Small intestine (tissue), 7 donors: ENCODE measurements around the gene ARHGAP30. TPM values are rescaled to one million over a fixed set of nuclear protein-coding genes. Genes with fewer than 3 reads are reported as not detected.

Source experiments
- DNase-seq, 2 donors: peaks; one replicate each; pipeline versions ENCODE4 v3.0.0 to v3.0.0-alpha.2; 2013
- FAIRE-seq: peaks from 2 replicates; lab custom pipeline; 2012; peaks lifted over from hg19 to GRCh38; lab: Jason Lieb, UNC
- H3K27ac ChIP-seq, 3 donors: one replicate each; pipeline ENCODE4 v1.5.1; 2013; ENCODE audit warnings: low read length in 2 of 3, mild to moderate bottlenecking in 2 of 3, control low read depth in 1 of 3, inconsistent platforms in 1 of 3, low read depth in 1 of 3, moderate library complexity in 1 of 3
- H3K27me3 ChIP-seq, 3 donors: one replicate each; pipeline ENCODE4 v1.6.1; 2013; ENCODE audit warnings: low read length in 3 of 3, inconsistent platforms in 1 of 3; ENCODE audit not compliant: control insufficient read depth in 3 of 3, insufficient read depth in 3 of 3
- H3K36me3 ChIP-seq, 3 donors: one replicate each; pipeline ENCODE4 v1.6.1; 2013; ENCODE audit warnings: low read length in 3 of 3, inconsistent platforms in 1 of 3, low read depth in 1 of 3, mild to moderate bottlenecking in 1 of 3, moderate library complexity in 1 of 3; ENCODE audit not compliant: control insufficient read depth in 3 of 3, insufficient read depth in 2 of 3
- H3K4me1 ChIP-seq, 3 donors: one replicate each; pipeline ENCODE4 v1.6.1; 2013; ENCODE audit warnings: low read length in 2 of 3, inconsistent platforms in 1 of 3, low read depth in 1 of 3, mild to moderate bottlenecking in 1 of 3, moderate library complexity in 1 of 3; ENCODE audit not compliant: control insufficient read depth in 3 of 3, insufficient read depth in 2 of 3
- H3K4me3 ChIP-seq, 3 donors: one replicate each; pipeline ENCODE4 v1.5.1; 2013; ENCODE audit warnings: low read length in 3 of 3, control low read depth in 1 of 3, inconsistent platforms in 1 of 3, low read depth in 1 of 3, mild to moderate bottlenecking in 1 of 3, moderate library complexity in 1 of 3
- H3K9me3 ChIP-seq, 2 donors: one replicate each; pipeline ENCODE4 v1.6.1; 2013; ENCODE audit warnings: low read depth in 1 of 2, low read length in 1 of 2; ENCODE audit not compliant: control insufficient read depth in 2 of 2, insufficient read depth in 1 of 2
- WGBS, 3 donors: extraction: QIAGEN DNeasy Blood & Tissue Kit; methylation state at CpG; one replicate each; pipeline ENCODE4 v1.1.7; 2013; 5-methylcytosine and 5-hydroxymethylcytosine counted together
- polyA plus RNA-seq, 4 donors: library from polyadenylated mRNA; stranded (reverse) in 3 of 4; unstranded in 1 of 4; fragments of 200-250 nt in 3 of 4; fragments of 120-200 nt in 1 of 4; gene quantifications; one replicate each; pipeline versions ENCODE4 v1.2.1 to v1.2.3, GENCODE V29; 2013
- donor health status: healthy with polysubstance abuse.
- donor health status: control.
- donor health status: control.
- donor health status: Bipolar disorder and iron deficiency.
- donor health status: healthy.

Gene ARHGAP30
- polyA plus RNA-seq, 4 donors, result 2.2 to 5.8 (median 5.2) TPM

DNA sequence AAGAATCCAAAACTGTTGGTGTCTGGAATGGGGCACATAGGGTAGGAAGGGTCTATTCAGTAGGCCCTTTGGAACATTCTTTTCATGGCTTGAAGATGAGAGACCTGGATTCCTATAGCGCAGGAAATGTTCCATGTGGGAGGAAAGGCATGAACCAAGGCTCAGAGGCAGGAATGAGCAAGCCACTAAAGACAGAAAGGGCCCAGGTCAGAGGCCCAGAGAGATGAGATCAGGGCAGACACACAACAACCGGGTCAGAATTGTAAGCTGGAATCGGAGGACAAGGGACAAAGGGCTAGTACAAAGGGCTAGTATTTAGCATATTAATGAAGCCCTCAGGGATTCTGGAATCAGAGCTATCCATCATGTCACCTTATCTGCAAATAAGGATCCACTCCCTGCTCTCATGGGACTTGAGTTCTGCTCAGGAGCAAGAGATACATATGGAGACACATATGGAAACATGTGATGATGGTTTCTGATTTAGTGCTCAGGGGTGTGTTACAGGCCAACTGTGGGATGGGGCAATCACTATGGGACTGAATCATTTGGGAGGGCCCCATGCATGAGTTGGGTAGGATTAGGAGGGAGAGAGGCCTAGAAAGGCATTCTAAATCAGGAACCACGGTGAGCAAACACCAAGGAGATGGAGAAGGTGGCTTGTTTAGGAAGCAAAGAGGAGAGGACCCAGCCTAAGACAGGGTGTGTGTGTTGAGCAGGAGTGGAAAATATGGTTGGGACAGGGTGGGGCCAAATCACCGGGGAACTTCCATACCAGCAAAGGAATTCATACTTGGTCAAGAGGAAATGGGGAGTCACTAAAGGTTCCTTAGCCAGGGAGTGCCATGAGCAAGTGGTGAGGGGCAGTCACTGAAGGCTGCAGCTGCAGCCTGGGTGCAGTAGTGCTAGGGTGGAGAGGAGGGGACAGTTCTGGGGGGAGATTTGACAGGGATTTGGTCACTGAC is 11.0 kb upstream of the ARHGAP30 start:
- peak in 1 of 2 donors; percentile 32 for DNase-seq
- H3K36me3 ChIP-seq, result peaks cover 0 to 6% (median 0%) of the 10 kb centered on the region in 3 donors
- no peaks in the 10 kb centered on the region for H3K9me3 ChIP-seq
- no peak for FAIRE-seq
- WGBS, 3 donors, result 59 to 77% (median 72%) methylated on average over 5 of the region's 5 CpGs
- H3K4me3 ChIP-seq, result no peak overlapping the region
- no peak overlapping the region for H3K27ac ChIP-seq
- H3K4me1 ChIP-seq, result peaks cover 0 to 22% (median 6%) of the 10 kb centered on the region in 3 donors
- peaks cover 0 to 8% (median 0%) of the 10 kb centered on the region in 3 donors for H3K27me3 ChIP-seq

DNA sequence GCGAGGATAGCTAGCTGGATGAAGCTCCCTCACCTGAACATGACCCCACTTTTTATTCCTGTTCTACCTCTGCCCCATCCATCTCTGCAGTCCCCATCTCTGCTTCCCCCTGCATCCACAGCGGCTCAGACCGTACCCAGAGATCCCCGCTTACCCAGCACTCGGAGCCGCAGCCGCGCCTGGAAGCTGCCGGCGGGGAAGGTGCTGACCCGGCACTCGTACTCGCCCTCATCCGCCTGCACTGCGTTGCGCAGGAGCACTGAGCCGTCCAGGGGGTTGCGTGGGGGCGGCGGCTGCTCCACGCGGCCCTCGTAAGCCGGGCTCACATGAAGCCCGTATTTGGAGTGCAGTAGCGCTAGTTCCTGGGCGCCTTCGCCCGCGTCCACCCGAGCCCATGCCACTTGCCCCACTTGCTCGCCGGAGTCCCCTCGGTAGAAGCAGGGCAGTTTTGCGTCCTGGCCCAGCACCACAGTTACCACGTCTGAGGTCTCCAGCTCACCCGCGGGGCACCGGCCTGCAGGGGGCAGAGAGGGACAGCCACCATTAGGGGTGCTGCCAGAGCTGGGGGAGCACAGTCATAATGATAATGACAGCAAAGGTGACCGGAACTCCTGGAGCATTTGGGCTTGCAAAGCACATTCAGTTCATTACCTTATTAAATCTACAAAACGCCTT is 9.9 kb upstream of the ARHGAP30 start:
- no peak for DNase-seq
- peaks cover 0 to 8% (median 0%) of the 10 kb centered on the region in 3 donors for H3K27me3 ChIP-seq
- H3K9me3 ChIP-seq, result no peaks in the 10 kb centered on the region
- H3K4me1 ChIP-seq, result peaks cover 0 to 18% (median 6%) of the 10 kb centered on the region in 3 donors
- H3K27ac ChIP-seq, result no peak overlapping the region
- peaks cover 0 to 6% (median 0%) of the 10 kb centered on the region in 3 donors for H3K36me3 ChIP-seq
- WGBS, 3 donors, result 71 to 94% (median 87%) methylated on average over 38 to 41 of the region's 41 CpGs
- no peak overlapping the region for H3K4me3 ChIP-seq
- no peak for FAIRE-seq

DNA sequence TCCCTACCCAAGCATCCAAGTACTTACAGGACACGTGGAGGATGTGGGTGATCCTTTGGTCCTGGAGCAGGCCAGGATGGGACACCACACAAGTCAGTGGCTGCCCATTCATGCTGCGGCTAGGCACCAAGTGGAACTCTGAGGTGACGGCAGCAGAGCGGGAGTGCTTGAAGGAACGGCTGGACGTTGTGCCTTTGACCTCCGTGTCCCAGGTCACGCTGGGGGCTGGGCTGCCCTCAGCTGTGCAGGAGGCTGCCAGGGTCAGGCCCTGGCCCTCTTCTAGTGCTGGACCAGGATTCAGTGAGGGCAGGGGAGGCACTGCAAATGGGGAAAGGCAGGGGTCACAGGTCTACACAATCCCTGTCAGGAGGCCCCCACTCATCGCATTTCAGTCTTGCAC is 7.7 kb upstream of the ARHGAP30 start:
- Histone ChIP-seq H3K4me3 (no peak overlapping the region), H3K27me3 (peaks cover 0 to 8% (median 0%) of the 10 kb centered on the region in 3 donors), H3K4me1 (peaks cover 0 to 2% (median 0%) of the 10 kb centered on the region in 3 donors), H3K27ac (no peak overlapping the region), H3K9me3 (no peaks in the 10 kb centered on the region), H3K36me3 (peaks cover 0 to 6% (median 0%) of the 10 kb centered on the region in 3 donors)
- DNase-seq (no peak), FAIRE-seq (no peak)
- WGBS, 3 donors, result 80 to 96% (median 91%) methylated on average over 9 of the region's 9 CpGs

DNA sequence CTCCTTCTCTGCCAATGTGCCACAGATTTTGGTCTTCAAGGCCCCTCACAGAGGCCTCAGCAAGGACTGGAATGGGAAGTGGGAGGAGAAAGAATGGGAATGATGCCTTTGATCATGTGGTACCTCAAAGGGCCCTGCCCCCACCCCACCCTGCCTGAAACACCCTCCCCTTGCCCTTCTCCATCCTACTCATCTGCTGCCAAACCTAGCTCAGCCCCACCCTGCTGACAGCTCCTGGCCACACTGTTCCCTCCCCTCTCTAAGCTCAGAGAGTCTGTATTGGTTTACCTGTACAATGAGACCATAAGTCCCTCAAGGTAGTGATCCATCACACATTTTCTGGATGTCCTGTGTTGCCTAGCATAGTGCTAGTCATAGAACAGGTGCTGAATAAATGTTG is 6.7 kb upstream of the ARHGAP30 start:
- DNase-seq (no peak), FAIRE-seq (no peak)
- peaks cover 0 to 2% (median 0%) of the 10 kb centered on the region in 3 donors for H3K4me1 ChIP-seq
- no peaks in the 10 kb centered on the region for H3K9me3 ChIP-seq
- peaks cover 0 to 6% (median 0%) of the 10 kb centered on the region in 3 donors for H3K36me3 ChIP-seq
- peaks cover 0 to 8% (median 0%) of the 10 kb centered on the region in 3 donors for H3K27me3 ChIP-seq
- no peak overlapping the region for H3K27ac ChIP-seq
- no peak overlapping the region for H3K4me3 ChIP-seq

DNA sequence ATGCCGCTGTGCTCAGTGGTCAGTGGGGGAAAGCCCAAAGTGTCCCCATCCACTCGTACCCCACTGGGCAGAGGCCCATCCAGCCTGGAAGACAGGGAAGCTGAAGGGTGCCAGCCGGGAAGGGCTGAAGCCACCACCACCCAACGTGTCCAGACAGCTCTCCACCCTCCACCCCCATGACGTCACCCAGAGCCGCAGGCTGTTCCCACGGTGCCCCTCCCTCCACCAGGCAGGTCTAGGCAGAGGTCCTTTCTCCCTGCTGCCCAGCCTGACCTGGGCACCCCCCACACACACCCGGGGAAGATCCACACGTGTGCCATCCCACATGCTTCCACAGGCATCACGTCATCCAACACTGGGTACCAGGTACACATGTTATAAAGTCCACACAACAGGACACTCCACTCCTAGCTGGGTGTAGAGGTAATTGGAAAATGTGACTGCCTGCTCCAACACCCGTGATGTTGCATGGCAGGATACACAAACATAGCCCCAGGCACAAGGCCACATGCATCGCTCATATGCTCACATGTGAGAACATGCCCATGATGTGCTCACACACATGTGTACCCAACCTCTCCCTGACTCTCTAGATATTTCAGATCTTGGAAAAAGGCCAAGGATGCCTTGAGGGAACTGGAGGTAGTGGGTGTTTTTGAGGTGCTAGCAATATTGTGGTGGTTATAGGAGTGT is 5.1 kb upstream of the ARHGAP30 start:
- peaks cover 0 to 8% (median 0%) of the 10 kb centered on the region in 3 donors for H3K27me3 ChIP-seq
- no peaks in the 10 kb centered on the region for H3K4me1 ChIP-seq
- no peak for FAIRE-seq
- no peak for DNase-seq
- H3K27ac ChIP-seq, result no peak overlapping the region
- WGBS, 3 donors, result 83 to 92% (median 85%) methylated on average over 12 of the region's 12 CpGs
- no peak overlapping the region for H3K4me3 ChIP-seq
- H3K9me3 ChIP-seq, result peaks cover 0 to 4% of the 10 kb centered on the region in 2 donors
- H3K36me3 ChIP-seq, result peaks cover 0 to 6% (median 0%) of the 10 kb centered on the region in 3 donors

DNA sequence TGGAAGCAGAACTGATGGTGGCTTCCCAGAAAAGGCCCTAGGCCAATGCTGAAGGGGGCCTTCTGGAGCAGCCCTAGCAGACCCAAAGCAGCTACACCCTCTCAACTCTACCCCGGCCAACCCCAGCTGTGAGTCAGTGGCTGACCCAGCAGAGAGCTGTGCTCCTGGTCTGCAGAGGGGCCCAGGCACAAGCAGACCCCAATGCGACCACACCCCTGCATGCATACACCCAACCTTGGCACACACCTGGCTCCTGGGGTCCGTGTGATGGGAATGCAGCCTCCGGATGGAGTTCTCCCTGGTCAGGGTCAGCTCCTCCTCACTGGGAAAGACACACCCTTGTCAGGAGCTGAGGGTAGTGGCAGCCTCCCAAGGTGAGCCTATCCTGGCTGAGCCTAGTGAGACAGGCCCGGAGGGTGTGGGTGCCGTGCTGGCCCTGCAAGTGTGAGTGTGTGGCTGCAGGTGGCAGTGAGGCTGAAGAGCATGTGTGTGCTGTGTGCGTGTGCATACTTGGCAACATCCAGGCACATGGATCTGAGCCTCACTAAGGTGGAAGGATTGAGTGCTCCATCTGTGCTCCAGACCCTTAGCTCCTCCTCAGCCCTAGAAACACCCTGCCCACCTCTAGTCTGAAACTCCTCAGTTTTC is 3.9 kb upstream of the ARHGAP30 start:
- H3K27ac ChIP-seq, result no peak overlapping the region
- H3K9me3 ChIP-seq, result peaks cover 0 to 4% of the 10 kb centered on the region in 2 donors
- no peaks in the 10 kb centered on the region for H3K27me3 ChIP-seq
- DNase-seq, result peak in 1 of 2 donors; percentile 64
- no peaks in the 10 kb centered on the region for H3K4me1 ChIP-seq
- H3K4me3 ChIP-seq, result no peak overlapping the region
- no peak for FAIRE-seq
- 37 to 62% (median 48%) methylated on average over 7 of the region's 7 CpGs for WGBS, 3 donors
- H3K36me3 ChIP-seq, result peaks cover 0 to 6% (median 0%) of the 10 kb centered on the region in 3 donors

DNA sequence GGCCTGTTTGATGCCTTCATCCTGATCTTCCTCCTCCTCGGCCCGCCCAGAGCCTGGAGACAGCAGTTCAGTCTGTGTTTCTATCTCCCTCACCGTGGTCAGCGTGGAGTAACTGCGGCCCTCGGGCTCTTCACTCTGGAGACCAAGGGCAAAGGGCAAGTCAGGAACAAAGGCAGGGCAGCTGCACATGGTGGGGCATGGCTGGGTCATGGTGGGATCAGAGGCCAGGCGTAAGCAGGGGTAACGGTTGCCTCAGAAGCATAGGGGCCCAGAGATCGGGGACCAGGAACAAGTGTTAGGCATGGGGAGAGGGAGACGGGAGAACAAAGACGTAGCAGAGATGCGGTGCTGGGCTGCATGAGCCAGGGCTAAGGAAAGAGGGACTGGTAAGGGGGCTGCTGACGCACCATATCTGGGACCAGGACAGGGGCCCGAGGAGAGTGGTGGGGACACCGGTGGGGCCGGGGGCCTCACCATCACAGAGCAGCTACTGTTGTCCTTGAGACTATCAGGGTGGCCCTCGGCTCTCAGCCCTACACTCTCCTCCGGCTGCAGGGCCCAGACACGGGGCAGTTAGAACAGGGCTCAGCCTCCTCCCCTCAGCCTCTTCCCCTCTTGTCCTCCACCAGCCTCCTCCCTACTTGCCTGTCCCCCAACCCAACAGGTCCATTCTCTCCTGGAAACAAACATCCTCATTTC is 3.2 kb upstream of the ARHGAP30 start:
- WGBS, 3 donors, result 87 to 94% (median 94%) methylated on average over 16 to 19 of the region's 19 CpGs
- Histone ChIP-seq H3K27ac (no peak overlapping the region), H3K27me3 (no peaks in the 10 kb centered on the region), H3K4me3 (no peak overlapping the region), H3K9me3 (peaks cover 0 to 4% of the 10 kb centered on the region in 2 donors), H3K4me1 (no peaks in the 10 kb centered on the region), H3K36me3 (peaks cover 0 to 6% (median 0%) of the 10 kb centered on the region in 3 donors)
- DNase-seq (no peak), FAIRE-seq (no peak)
